Mesendoderm (in vitro differentiated cells): ENCODE data around the gene GNAT1.
A peak's percentile ranks its signal among the peaks of the same experiment; 100 is the strongest.

ENCODE experiments used
- DNase-seq: peaks from one replicate; pipeline ENCODE4 v3.0.0; 2013
- H2AK5ac ChIP-seq: 2 replicates; pipeline ENCODE4 v1.6.1; 2013; ENCODE audit warnings: low read length, inconsistent platforms
- H2BK120ac ChIP-seq: 2 replicates; pipeline ENCODE4 v1.6.1; 2013; ENCODE audit warnings: low read depth, mild to moderate bottlenecking, low read length, moderate library complexity, mixed read lengths
- H2BK15ac ChIP-seq: replicated peaks from 2 replicates; pipeline ENCODE4 v1.6.1; 2013; ENCODE audit warnings: low read depth, mild to moderate bottlenecking, moderate library complexity
- H2BK5ac ChIP-seq: 2 replicates; pipeline ENCODE4 v1.6.1; 2013; ENCODE audit warnings: low read length, inconsistent platforms
- H3K18ac ChIP-seq: 2 replicates; pipeline ENCODE4 v1.6.1; 2013; ENCODE audit warnings: mild to moderate bottlenecking, low read length, mixed read lengths
- H3K23ac ChIP-seq: one replicate; pipeline ENCODE4 v1.6.1; 2013; ENCODE audit warnings: low read length
- H3K27ac ChIP-seq: 2 replicates; pipeline ENCODE4 v1.5.1; 2013; ENCODE audit warnings: low read depth, mild to moderate bottlenecking, inconsistent platforms, low read length, moderate library complexity
- H3K27me3 ChIP-seq: 2 replicates; pipeline ENCODE4 v1.6.1; 2013; ENCODE audit warnings: low read length, control low read depth, mild to moderate bottlenecking, inconsistent platforms; ENCODE audit not compliant: insufficient read depth, poor library complexity
- H3K36me3 ChIP-seq: 2 replicates; pipeline ENCODE4 v1.6.1; 2013; ENCODE audit warnings: low read length, inconsistent platforms; ENCODE audit not compliant: control insufficient read depth, insufficient read depth
- H3K4ac ChIP-seq: one replicate; pipeline ENCODE4 v1.6.1; 2013; ENCODE audit warnings: low read depth, mild to moderate bottlenecking, low read length, moderate library complexity
- H3K4me1 ChIP-seq: 2 replicates; pipeline ENCODE4 v1.6.1; 2013; ENCODE audit warnings: low read depth, low read length, inconsistent platforms; ENCODE audit not compliant: control insufficient read depth
- H3K4me2 ChIP-seq: 2 replicates; pipeline ENCODE4 v1.6.1; 2013; ENCODE audit warnings: low read length
- H3K4me3 ChIP-seq: 2 replicates; pipeline ENCODE4 v1.5.1; 2013; ENCODE audit warnings: mild to moderate bottlenecking, low read length
- H3K56ac ChIP-seq: one replicate; pipeline ENCODE4 v1.6.1; 2013; ENCODE audit warnings: low read length
- H3K79me1 ChIP-seq: 2 replicates; pipeline ENCODE4 v1.6.1; 2013; ENCODE audit warnings: low read length, inconsistent platforms
- H3K79me2 ChIP-seq: 2 replicates; pipeline ENCODE4 v1.6.1; 2013; ENCODE audit warnings: mild to moderate bottlenecking, low read length; ENCODE audit not compliant: control insufficient read depth, insufficient read depth
- H3K9ac ChIP-seq: 2 replicates; pipeline ENCODE4 v1.6.1; 2013; ENCODE audit warnings: low read length, inconsistent platforms
- H4K5ac ChIP-seq: one replicate; pipeline ENCODE4 v1.6.1; 2013; ENCODE audit warnings: low read length
- H4K8ac ChIP-seq: one replicate; pipeline ENCODE4 v1.6.1; 2013; ENCODE audit warnings: low read depth, mild to moderate bottlenecking, control low read depth, low read length, moderate library complexity
- WGBS: extraction: QIAGEN DNeasy Blood & Tissue Kit; methylation state at CpG from one replicate; pipeline ENCODE4 v1.1.7; 2013; ENCODE audit warnings: low lambda C conversion rate, missing lambda C conversion rate; ENCODE audit not compliant: insufficient coverage; ENCODE audit errors: extremely low coverage; 5-methylcytosine and 5-hydroxymethylcytosine counted together

Gene GNAT1

DNA sequence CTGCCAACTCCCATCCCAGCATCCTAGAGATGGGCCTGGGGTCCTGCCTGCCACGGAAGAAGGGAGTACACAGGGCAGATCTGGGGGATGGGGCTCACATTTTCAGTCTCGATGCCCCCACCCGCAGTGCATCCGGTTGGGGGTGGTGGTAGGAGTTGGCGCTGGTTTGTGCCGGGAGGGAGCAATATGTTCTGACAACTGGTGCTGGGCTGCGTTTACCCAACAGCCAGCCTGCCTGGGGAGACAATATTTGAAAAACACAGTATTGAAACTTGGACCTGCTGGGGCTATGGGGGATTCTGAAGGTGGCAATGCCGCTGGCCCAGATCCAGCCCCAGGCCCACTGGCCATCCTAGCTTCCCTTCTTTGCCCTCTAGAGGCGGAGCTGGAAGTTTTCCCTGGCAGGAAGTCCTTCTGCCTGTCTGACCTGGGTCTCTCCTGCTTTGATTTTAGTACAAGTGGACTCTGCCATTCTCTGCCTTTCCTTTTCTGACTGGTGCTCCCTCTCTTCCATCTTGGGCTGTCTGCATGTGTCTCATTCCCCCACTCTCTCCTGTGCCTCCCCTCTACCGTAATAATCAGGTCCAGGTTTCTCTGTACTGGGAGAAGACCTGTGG, 32.8 kb upstream of the GNAT1 start:
- Histone ChIP-seq H2AK5ac (peak overlapping the region; percentile 80), H3K27me3 (no peaks in the 10 kb centered on the region), H3K79me1 (peaks cover 33% of the 10 kb centered on the region), H2BK5ac (no peak overlapping the region), H3K27ac (no peak overlapping the region), H3K56ac (peak overlapping the region; percentile 53), H3K18ac (no peak overlapping the region), H3K4me2 (no peak overlapping the region), H3K79me2 (peaks cover 33% of the 10 kb centered on the region), H3K9ac (peak overlapping the region; percentile 17), H3K23ac (no peak overlapping the region), H2BK15ac (no peak overlapping the region), H3K36me3 (peaks cover 3% of the 10 kb centered on the region), H4K5ac (no peak overlapping the region), H4K8ac (no peak overlapping the region), H3K4ac (no peak overlapping the region), H3K4me3 (no peak overlapping the region), H3K4me1 (peaks cover 31% of the 10 kb centered on the region), H2BK120ac (no peak overlapping the region)
- no peak for DNase-seq
- no CpG with 5 or more reads among the region's 10 CpGs for WGBS

DNA sequence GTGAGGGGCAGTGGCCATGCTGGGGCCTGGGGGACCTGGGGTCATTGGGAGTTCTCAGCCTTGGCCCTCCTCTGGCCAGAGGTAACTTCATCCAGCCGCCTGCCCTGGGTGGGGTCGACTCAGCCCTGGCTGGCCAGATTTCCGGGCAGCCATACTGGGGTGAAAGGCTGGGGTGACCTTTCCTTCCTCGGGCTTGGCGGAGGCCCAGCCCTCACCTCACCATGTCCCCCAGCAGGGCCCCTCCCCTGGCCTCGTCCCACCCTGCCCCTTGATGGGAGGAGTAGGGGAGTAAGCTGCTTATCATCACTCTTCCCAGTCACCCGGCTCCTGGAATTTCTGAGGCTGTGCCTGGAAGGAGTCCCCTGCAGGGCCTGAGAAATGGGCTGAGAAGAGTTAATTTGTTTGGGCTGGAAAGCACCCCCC, 30.8 kb upstream of the GNAT1 start:
- no peak overlapping the region for H3K4me2 ChIP-seq
- DNase-seq = peak; percentile 87
- peaks cover 33% of the 10 kb centered on the region for H3K4me1 ChIP-seq
- no peak overlapping the region for H4K8ac ChIP-seq
- H3K36me3 ChIP-seq = peaks cover 3% of the 10 kb centered on the region
- H4K5ac ChIP-seq = no peak overlapping the region
- H3K27ac ChIP-seq = no peak overlapping the region
- no peak overlapping the region for H2BK15ac ChIP-seq
- peak overlapping the region; percentile 7 for H3K9ac ChIP-seq
- H3K56ac ChIP-seq = peak overlapping the region; percentile 18
- H3K18ac ChIP-seq = no peak overlapping the region
- no peaks in the 10 kb centered on the region for H3K27me3 ChIP-seq
- peaks cover 41% of the 10 kb centered on the region for H3K79me1 ChIP-seq
- H2AK5ac ChIP-seq = no peak overlapping the region
- H3K79me2 ChIP-seq = peaks cover 34% of the 10 kb centered on the region
- no peak overlapping the region for H3K4me3 ChIP-seq
- H2BK120ac ChIP-seq = no peak overlapping the region
- no peak overlapping the region for H3K4ac ChIP-seq
- no CpG with 5 or more reads among the region's 7 CpGs for WGBS
- no peak overlapping the region for H2BK5ac ChIP-seq
- H3K23ac ChIP-seq = no peak overlapping the region

DNA sequence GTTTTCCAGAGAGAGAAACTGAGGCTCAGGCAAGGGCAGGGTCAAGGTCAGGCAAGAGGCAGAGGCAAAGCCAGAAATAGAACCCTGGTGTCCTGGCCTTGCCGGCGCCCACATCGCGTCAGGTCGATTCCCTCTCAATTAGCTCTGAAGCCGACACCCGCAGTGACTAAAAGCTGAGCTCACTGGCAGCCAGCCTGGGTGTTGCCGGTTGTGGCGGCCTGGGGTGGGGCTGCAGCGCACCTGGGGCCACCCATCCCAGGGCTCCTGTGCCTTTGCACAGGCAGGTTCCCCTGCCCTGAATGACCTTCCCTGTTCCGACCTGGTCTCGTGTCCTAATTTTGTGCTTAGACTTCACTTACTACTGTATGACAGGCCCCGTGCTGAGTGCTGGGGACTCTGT, 30.1 kb upstream of the GNAT1 start:
- Histone ChIP-seq H3K27me3 (no peaks in the 10 kb centered on the region), H2BK15ac (no peak overlapping the region), H3K56ac (peak overlapping the region; percentile 62), H3K79me1 (peaks cover 44% of the 10 kb centered on the region), H3K36me3 (peaks cover 3% of the 10 kb centered on the region), H2BK120ac (no peak overlapping the region), H2BK5ac (peak overlapping the region; percentile 56), H3K27ac (no peak overlapping the region), H3K9ac (peak overlapping the region; percentile 46), H3K4me3 (no peak overlapping the region), H4K8ac (no peak overlapping the region), H3K18ac (no peak overlapping the region), H4K5ac (no peak overlapping the region), H3K4me2 (no peak overlapping the region), H3K23ac (peak overlapping the region; percentile 9), H2AK5ac (peak overlapping the region; percentile 41), H3K79me2 (peaks cover 32% of the 10 kb centered on the region), H3K4ac (no peak overlapping the region), H3K4me1 (peaks cover 39% of the 10 kb centered on the region)
- no peak for DNase-seq
- no CpG with 5 or more reads among the region's 13 CpGs for WGBS

DNA sequence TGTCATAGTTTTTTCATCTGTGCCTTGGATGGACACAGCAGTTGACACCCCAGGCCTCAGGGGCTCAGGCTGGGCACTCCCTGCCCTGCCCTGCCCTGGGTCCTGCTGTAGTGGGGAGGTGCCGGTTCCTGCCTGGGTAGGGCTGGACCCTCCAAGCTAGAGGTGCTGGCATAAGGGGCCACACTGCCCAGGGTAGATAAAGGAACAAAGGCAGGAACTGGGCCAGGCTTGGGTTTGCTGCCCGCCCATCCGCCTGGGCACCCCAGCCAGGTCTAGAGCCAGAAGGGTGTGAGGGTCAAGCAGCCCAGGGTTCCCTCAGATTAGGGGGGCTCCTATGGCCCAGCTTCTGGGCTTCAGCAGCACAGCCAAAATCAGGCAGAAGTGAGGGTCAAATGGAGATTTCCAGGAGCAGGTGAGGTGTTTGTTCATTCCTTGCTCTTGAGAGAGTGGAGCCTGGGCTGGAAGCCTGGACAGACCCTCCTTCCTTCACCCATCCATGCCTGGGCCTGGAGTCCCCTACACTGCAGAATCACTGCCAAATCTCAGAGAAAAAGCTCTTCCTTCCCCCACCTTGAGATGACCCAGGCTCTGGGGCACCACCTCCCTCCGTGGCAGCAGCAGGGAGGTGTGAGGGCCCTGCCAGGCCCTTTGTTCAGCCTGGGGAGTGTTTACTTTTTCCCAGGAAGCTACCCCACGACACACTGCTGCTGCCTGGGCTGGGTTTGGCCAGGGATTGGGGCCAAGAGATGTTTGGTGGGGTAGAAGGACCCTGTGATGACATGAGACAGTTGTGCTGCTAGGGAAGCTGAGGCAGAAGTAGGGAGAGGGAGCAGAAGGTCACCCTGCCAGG, 29.2 kb upstream of the GNAT1 start:
- peaks cover 47% of the 10 kb centered on the region for H3K4me1 ChIP-seq

DNA sequence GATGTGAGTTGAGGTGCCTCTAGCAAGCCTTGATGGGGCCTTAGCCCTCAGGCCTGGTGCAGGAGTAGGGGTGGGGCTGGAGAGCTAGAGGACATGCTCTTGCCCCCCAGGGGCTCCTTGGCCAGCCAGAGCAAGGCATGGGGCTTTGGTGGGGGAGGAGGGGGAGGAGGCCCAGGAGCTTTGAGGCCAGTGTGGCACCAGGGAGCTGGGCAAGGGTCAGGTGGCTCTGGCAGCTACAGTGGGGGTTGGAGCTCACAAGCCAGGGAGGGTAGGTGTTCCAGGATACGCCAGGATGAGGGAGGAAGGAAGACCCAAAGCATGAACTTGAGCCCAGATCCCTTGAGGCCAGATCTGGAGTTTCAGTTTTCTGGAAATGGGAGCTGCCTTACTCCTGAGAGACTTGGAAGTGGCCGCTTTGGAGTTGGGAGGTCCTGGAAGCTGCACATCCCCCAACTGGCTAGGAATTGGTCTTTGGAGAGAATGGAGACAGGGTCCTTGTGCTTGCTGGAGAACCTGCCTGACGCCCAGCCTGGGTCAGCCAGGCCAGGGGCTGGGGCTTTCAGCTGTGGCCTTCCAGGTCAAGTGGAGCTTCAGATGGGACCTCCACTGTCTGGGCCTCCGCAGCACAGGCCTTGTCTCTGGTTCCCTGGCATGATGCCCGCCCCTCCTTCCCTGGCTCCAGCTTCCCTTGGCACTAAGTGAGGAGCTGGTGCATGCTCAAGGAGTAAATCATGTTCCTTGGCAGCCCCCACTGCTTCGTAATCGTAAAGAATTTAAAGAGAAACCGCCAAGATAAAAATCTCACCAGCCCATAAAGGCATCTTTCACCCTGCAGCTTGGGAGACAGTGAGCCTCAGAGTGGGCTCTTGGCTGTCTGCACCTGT, 27.6 kb upstream of the GNAT1 start:
- Histone ChIP-seq H3K18ac (no peak overlapping the region), H3K79me2 (peaks cover 27% of the 10 kb centered on the region), H4K8ac (no peak overlapping the region), H3K56ac (peak overlapping the region; percentile 47), H4K5ac (no peak overlapping the region), H3K36me3 (peaks cover 3% of the 10 kb centered on the region), H3K4me2 (no peak overlapping the region), H3K79me1 (peaks cover 46% of the 10 kb centered on the region), H3K4ac (no peak overlapping the region), H3K4me3 (no peak overlapping the region), H3K23ac (no peak overlapping the region), H3K4me1 (peaks cover 47% of the 10 kb centered on the region), H2BK15ac (no peak overlapping the region), H2BK120ac (no peak overlapping the region), H3K27ac (no peak overlapping the region), H3K27me3 (no peaks in the 10 kb centered on the region), H2BK5ac (no peak overlapping the region), H2AK5ac (no peak overlapping the region), H3K9ac (no peak overlapping the region)
- no CpG with 5 or more reads among the region's 8 CpGs for WGBS
- DNase-seq = no peak

More for the DNA sequence above, 29.2 kb upstream of the GNAT1 start:
- DNase-seq = no peak
- WGBS = no CpG with 5 or more reads among the region's 5 CpGs
- no peak overlapping the region for H3K18ac ChIP-seq
- no peak overlapping the region for H2BK120ac ChIP-seq
- no peaks in the 10 kb centered on the region for H3K27me3 ChIP-seq
- H2BK5ac ChIP-seq = no peak overlapping the region
- no peak overlapping the region for H2BK15ac ChIP-seq
- H3K23ac ChIP-seq = no peak overlapping the region
- H3K4me3 ChIP-seq = no peak overlapping the region
- H3K56ac ChIP-seq = peak overlapping the region; percentile 43
- H3K36me3 ChIP-seq = peaks cover 3% of the 10 kb centered on the region
- no peak overlapping the region for H4K8ac ChIP-seq
- H3K27ac ChIP-seq = no peak overlapping the region
- H2AK5ac ChIP-seq = peak overlapping the region; percentile 7
- no peak overlapping the region for H4K5ac ChIP-seq
- no peak overlapping the region for H3K4ac ChIP-seq
- H3K79me1 ChIP-seq = peaks cover 48% of the 10 kb centered on the region
- no peak overlapping the region for H3K4me2 ChIP-seq
- H3K79me2 ChIP-seq = peaks cover 31% of the 10 kb centered on the region
- peak overlapping the region; percentile 9 for H3K9ac ChIP-seq
